Measurements from ENCODE around the gene EPN3.

The EPN3 gene

DNA sequence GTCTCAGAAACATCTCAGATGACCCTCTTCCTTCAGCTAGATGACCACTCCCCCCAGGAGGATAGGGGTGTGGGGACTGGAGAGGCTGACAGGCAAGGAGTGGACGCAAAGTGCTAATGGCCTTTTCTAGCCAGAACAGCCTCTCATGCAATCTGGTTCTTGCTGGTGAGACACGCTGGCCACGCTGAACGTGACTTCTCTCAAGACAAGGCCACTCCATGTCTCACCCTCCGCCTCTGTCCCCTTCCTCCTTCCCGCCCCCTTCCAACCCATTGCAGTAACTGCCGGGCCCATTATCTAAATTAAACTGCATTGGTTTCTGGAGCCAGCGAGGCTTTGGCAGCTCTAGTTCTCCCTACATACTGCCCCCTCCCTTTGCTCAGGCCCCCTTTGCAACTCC, 37.5 kb downstream of the EPN3 start:
- DNase-seq, result no peak

DNA sequence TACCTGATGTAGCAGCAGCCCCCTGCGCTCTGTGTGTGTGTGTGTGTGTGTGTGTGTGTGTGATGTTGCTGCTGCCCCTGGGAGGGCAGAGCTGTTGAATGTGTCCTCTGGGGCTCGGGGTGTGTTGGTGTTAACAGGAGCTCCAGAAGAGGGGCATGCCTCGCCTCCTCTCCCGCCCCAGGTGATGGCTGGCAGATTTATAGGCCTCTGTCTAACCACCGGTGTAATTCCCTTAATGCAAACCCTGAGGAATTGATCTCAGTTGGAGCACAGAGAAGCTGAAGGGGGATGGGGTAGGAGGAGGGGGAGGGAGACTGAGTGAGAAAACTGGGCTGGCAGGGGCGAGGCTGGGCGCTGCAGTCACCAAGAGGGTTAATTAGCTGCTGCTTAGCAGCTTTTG, 38.0 kb downstream of the EPN3 start:
- no peak for DNase-seq

DNA sequence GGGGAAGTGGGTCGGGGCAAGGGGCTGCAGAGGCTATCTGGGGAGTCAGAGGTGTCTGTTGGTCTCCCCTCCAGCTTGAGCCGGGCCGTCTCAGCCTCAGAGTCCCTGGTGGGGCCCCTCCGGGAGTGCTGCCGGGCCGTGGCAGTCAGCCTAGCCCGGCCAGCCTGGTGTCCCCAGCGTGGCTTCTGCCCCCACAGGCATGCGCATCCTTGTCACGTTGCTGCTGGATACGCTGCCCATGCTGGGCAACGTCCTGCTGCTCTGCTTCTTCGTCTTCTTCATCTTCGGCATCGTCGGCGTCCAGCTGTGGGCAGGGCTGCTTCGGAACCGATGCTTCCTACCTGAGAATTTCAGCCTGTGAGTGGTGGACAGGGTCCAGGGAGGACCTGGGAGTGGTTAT, 39.1 kb downstream of the EPN3 start:
- DNase-seq, result no peak

DNA sequence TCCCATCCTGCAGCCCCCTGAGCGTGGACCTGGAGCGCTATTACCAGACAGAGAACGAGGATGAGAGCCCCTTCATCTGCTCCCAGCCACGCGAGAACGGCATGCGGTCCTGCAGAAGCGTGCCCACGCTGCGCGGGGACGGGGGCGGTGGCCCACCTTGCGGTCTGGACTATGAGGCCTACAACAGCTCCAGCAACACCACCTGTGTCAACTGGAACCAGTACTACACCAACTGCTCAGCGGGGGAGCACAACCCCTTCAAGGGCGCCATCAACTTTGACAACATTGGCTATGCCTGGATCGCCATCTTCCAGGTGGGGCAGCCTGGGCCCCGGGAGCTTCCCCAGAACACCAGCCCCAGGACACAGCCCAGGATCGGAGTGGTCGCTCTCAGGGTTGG, 40.0 kb downstream of the EPN3 start:
- DNase-seq, result no peak

DNA sequence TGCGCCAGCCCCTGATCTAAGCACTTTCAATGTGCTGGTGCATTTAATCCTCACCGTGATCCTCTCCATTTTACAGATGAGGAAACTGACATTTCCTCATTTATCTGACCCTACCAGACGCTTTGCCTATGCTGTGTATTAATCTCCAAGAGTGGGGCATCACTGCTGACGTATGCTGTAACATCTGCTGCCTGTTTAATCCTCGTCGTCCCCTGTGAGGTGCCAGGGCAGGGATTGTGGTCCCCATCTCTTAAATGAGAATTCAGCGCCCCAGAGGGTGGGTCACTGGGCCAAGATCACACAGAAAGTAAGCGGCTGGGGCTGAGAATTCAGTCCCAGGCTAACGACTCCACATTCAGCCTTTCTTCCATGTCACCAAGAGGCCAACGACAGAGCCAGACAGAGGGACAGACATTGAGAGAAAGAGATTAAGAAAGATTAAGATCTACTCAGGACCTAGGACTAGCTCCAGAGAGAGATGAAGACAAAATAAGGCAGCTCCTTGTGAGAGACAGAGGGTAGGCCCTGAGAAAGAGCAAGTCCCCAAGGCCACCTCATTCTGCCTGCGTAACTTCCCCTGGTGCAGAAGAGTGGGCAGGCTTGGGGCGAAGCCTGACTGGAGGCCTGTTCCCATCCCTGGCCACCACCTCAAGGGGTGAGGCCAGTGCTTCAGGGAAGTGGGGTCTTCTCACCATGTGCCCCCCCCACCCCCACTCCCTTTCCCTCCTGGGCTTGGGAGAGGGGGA, 41.5 kb downstream of the EPN3 start:
- DNase-seq, result no peak

DNA sequence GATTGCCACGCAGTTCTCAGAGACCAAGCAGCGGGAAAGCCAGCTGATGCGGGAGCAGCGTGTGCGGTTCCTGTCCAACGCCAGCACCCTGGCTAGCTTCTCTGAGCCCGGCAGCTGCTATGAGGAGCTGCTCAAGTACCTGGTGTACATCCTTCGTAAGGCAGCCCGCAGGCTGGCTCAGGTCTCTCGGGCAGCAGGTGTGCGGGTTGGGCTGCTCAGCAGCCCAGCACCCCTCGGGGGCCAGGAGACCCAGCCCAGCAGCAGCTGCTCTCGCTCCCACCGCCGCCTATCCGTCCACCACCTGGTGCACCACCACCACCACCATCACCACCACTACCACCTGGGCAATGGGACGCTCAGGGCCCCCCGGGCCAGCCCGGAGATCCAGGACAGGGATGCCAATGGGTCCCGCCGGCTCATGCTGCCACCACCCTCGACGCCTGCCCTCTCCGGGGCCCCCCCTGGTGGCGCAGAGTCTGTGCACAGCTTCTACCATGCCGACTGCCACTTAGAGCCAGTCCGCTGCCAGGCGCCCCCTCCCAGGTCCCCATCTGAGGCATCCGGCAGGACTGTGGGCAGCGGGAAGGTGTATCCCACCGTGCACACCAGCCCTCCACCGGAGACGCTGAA, 43.2 kb downstream of the EPN3 start:
- DNase-seq, result no peak

DNA sequence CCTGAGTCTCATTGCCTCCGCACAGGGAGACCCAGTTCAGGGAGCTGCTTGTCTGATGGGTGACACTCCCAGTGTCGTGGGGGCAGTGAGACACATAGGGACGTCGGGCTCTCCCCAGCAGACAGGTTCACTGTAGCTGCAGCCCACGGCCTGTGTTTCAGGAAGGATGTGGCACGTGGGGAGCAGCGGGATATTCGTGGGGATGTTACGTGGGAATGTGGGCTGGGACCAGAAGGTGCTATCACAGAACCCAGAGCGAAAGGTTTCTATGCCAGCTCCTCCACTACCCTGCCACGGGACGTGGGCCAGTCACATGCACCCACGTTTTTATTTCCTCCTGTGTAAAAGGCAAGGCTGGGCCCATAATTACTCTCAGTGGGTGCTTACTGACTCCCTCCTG, 44.3 kb downstream of the EPN3 start:
- DNase-seq, result no peak

DNA sequence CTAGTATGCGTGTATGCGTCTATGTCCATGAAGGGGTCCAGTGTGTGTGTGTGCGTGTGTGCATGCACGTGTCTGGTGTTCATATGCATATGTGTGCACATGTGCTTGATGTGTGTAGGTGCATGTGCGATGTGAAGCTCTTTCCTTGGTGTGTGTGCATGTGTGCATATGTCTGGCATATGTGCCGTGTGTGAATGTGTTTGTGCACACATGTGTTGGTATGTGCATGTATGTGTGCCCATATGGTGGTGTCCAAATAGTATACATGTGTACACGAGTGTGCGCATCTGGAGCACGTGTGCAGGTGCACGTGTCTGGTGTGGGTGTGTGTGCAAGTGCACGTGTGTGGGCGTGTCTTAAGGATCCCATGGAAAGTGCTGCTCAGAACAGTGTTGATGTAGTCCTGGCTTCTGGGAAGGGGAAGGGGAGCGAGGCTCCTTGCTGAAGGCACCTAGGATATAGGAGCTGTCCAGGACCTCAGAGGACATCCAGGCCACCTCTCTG, 45.0 kb downstream of the EPN3 start:
- DNase-seq, result no peak

DNA sequence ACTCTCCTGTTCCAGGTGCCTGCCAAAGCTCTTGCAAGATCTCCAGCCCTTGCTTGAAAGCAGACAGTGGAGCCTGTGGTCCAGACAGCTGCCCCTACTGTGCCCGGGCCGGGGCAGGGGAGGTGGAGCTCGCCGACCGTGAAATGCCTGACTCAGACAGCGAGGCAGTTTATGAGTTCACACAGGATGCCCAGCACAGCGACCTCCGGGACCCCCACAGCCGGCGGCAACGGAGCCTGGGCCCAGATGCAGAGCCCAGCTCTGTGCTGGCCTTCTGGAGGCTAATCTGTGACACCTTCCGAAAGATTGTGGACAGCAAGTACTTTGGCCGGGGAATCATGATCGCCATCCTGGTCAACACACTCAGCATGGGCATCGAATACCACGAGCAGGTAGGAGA, 45.6 kb downstream of the EPN3 start:
- no peak for DNase-seq

DNA sequence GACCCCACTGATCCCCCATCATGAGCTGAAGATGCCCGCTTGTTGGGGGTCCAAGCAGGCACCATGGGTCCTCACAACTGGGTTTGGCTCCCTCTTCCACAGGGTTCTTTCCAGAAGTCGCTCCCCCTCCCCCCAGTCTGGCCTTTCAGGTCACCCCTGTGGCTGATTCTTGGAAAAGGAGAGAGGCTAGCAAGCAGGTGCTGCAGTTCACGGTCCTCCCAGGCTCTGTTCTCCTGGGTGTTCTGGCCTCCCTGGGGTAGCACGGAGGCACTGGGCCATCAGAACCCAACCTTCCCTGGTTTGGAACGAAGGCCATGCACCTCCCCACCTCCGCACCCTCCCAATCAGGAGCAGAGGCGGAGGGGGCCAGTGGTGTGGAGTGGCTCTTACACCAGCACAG, 46.9 kb downstream of the EPN3 start:
- no peak for DNase-seq

DNA sequence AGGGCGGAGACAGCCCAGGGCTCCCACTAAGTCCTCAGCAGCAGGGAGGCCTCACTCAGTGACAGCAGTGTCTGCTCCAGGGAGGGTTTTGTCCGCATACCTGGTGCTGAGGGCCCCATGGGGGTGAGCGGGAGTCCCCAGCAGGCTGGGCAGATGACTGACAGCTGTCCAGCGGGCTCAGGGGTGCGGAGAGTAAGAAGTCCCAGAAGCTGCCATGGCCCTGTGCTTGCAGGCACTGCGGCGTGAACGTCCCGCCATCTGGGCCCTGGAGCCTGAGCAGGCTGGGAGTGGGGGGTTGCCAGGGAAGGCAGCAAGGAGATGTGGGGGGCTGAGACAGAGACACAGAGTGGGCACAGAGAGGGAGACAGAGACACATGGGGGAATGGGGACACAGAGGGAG, 48.1 kb downstream of the EPN3 start:
- DNase-seq, result no peak

DNA sequence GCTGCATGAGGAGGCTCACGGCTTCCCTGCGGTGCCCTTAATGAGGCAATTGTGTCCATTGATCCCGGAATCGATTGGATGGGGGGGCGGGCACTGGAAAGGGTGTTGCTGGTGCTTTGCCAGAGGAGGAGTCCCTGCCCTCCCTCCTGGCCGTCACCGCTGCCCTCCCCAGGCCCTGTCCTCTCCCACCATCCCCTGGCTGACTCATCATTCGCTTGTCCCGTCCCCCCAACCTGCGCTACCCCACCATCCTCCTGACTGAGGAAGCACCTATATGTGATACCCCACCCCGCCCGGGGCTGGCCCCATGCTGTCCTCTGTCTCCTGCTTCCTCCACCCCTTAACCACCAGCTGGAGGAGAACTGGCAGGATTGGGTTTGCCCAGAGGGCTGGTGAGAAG, 48.8 kb downstream of the EPN3 start:
- DNase-seq, result no peak

DNA sequence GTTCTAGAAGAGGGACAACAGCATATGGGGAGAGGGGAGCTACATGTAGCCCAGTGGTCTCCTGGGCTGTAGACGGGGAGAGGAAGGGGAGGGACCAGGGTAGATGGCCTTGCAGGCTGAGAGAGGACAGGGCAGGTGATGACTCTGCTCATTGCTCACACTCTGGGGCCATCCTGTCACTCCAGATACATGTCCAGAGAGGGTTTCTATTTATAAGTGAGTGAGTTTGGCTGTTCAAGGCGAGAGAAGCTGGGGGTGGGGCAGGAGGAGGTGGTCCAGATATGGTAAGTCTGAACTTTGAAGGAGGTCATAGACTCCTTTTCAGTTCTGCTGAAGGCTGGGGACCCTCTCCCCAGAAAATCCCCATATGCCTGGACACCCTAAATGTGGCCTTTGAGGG, 50.2 kb downstream of the EPN3 start:
- no peak for DNase-seq

DNA sequence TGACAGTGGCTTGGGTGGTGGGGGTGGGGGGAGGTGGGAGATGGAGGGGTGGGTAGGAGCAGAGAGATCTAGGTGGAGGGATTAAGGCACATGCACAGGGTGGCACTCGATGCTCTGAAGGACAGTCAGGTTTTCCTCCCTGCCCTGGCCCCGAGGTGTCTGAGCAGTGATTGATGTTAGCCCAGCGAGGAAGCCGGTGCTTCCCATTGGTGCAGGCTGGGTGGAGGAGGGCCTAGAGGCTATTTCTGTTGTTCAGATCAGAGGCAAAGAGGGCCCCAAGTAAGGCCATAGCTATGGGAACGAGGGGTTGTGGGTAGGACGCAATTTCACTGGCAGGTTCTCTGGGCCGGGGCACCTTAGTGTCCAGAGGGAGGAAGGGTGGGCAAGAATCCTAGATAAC, 51.1 kb downstream of the EPN3 start:
- no peak for DNase-seq

DNA sequence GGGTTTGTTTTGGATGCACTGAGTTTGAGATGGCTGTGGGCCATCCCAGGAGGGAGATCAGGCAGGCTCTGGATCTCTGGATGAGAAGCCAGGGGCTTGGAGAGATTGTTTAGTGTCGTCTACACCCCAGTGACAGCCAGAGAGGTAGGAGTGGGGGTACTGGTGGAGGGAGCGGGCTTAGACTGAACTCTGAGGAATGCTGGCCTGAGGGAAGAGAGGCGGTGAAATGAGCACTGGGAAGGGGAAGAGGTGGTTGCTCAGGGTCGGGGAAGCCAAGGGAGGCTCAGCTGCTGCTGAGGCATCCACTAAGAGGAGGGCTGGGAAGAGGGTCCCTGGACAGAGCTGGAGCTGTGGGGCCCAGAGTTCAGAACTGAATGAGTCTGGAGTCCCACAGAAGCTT, 51.6 kb downstream of the EPN3 start:
- no peak for DNase-seq

DNA sequence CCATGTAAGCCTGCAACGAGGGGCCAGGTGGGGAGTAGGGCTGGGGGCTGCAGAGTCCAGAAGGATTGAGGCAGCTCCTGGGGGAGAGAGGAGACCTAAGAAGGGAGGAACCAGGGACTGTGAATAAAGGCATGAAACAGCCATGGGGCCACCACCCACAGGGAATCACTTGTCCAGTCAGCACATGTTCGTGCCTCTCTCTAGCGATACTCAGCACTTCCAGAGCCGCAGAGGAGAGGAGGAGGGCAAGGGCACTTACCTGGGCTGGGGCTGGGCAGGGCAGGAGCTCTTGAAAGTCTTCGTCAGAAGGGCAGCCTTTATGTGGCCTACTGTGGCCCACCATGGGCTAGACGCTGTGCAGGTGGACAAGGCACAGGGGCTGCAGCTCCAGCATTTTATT, 52.2 kb downstream of the EPN3 start:
- no peak for DNase-seq

DNA sequence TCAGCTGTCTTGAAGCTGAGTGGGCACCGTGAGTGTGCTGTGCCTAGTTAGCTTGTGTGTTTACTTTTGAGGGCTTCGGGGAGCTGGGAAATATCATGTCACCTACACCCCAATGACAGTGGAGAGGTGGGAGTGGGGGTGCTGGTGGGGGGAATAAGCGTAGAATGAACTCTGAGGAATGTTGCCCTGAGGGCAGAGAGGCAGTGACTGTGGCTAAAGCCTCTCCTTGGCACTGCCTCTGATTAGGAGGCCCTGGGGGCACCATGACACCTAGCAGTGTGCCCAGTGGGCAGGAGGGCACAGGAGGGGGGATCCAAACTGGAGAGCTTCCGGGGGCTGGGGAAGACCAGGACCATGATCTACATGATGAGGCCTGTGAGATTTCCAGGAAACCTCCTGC, 52.8 kb downstream of the EPN3 start:
- no peak for DNase-seq

DNA sequence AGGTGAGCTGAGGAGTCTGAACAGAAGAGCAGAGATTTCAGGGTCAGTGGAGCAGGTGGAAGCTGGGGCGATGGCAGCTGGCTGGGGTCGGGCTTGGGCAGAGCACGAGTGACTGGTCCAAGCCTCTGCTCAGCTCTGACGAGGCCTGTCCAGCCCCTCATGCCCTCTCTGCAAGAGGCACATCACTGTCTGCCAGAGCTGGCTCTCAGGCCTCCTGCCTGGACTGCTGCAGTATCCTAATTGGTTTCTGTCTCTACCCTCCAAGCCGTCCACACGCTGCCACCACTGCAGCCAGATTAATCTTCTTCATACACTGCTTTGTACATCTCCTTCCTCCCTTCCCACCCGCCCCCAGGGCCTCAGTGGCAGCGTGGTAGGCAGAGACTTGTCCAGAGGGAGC, 53.4 kb downstream of the EPN3 start:
- DNase-seq, result no peak

DNA sequence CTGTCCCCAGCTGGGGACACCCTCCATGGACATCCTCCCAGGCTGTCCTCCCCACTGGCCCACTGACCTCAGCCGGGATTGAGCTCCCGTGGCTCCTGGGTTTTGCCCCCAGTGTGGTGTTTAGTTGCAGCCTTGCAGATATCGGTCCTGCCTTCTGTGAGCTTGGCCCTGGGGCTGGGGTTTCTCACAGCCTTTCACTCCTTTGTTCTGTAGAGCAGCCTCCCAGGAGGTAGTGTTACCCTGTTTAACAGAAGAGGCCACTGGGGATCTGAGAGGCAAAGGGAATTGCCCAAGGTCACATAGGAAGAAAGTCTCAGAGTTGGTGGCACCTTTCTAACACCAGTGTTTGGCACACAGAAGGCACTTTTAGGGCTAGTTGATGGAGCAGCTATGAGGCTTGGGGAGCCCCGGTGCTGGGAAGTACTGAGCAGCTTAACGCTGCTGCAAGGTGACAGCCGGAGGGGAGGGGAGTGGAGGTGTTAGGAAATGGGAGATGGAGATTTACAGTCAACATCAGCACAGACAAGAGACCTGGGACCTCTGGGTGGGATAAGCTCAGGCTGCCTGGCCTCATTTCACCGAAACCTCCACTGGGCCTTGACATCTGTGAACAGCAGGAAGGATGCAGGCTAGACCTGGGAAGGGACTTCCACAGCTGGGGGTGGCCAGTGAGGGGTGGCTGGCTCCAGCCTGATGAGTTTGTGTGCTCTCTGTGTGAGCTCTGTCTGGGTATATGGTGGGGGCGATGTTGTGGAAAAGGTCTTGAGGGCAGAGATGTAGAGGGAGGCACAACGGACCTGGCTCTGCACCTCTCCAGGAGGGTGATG, 54.1 kb downstream of the EPN3 start:
- no peak for DNase-seq

DNA sequence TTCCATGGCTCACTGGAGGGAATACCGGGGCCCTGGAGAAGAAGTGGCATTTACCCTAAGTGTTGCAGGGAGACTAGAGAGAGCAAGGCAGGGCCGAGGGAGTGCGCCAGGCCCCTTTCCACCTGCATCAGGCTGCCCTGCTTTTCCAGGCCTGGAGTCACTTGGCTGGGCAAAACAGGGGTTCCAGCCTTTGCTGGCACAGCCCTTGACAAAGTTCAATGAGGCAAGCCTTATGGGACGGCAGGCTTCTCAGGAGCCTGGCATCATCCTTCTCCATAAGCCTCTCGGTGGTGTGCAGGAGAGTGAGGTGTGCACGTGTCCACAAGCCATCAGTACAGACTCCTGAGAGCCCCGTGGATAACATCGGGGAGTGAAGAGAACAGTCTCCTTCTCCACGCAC, 55.0 kb downstream of the EPN3 start:
- DNase-seq, result no peak

DNA sequence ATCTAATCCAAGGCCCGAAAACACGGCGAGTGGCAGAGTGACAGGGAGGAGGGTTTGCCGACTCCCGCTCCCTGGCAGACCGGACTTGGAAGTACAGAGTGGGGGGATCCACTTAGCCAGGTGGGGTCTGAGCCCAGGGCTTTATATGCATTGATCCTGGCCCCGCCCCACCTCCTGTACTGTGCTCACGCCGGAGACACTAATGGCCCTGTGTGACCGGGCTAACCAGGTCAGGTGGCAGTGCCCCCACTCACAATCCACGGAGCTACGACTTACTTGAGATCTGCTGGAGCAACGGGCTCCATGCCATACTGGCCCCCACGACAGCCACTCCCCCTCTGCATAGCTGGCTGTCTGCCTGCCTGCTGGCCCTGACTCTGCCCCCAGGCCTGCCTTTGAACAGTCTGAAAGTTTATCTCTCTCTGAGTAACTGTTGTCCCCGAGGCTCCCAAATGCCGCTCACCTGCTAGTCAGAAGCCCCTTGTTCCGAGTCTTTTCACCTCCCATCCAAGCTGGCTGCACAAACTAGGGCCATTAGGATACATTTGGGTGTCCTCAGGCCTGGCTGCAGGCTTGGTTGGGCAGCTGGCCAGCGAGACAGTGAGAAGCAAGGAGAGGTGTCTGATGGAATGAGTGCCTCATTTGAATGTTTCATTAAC, 56.0 kb downstream of the EPN3 start:
- peak in 2 of 14 donors; percentile 17 to 27 for DNase-seq

DNA sequence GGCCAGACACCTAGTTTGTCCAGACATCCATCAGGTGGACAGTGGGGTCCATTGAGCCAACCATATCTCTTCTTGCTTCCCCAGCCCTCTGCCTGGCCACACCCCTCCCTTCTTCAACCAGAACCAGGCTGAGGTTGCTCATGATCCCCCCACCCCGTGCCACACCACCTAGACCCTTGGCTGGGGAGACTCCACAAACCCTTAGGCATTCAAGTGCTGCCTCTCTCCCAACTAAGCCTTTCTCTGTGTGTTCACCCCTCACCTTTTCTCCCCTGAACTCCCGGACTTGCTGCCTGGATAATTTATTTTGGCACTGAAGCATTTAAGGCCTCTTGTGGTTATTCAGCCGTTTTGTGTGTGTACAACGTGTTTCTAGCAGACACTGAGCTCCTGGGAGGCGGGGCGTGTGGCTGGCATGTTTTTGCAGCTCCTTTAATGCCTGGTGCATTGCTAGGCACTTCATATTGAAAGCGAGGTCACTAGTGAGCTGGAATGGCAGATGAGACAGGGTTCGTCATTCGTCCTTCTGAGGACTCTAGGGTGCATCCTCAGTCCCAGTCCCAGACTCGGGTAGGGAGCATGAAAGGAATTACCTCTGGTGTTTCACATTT, 56.7 kb downstream of the EPN3 start:
- DNase-seq, result no peak

Data from C1 segment of cervical spinal cord (tissue), 14 donors.